GM12891 (cell line): ENCODE data around the gene TMEM119.
"Not testable (repeated sequence)": the region's sequence is repeated elsewhere in the genome, so short reads cannot be mapped to it uniquely, and the experiment has no call there.

ENCODE experiments used
- POLR2A ChIP-seq: IDR thresholded peaks from 2 replicates; pipeline ENCODE4 v1.6.1; 2011; ENCODE audit warnings: low read depth, low read length, control low read depth
- POLR2AphosphoS5 ChIP-seq: IDR thresholded peaks from 2 replicates; pipeline ENCODE4 v1.6.1; 2011; ENCODE audit warnings: low read depth, low read length, control low read depth
- SPI1 ChIP-seq: IDR thresholded peaks from 2 replicates; pipeline ENCODE4 v1.6.1; 2011; ENCODE audit warnings: low read depth, low read length, control low read depth
- TAF1 ChIP-seq: IDR thresholded peaks from 2 replicates; pipeline ENCODE4 v1.6.1; 2011; ENCODE audit warnings: low read depth, low read length, control low read depth

GRCh38 chr12:108631261-108631660 is 33.4 kb upstream of the TMEM119 start:
- TF ChIP-seq POLR2A, POLR2AphosphoS5, TAF1, SPI1: not testable (repeated sequence)
